Measurements from ENCODE around the gene GPATCH2L.

The GPATCH2L gene

GRCh38 chr14:76259029-76259735 is 107.5 kb downstream of the GPATCH2L start:
- no peak for DNase-seq

GRCh38 chr14:76260749-76261148 is 109.0 kb downstream of the GPATCH2L start:
- no peak for DNase-seq

- DNase-seq = no peak
Measured at GRCh38 chr14:76261371-76261811, 109.7 kb downstream of the GPATCH2L start.

- DNase-seq = no peak
Measured at GRCh38 chr14:76262641-76263040, 110.9 kb downstream of the GPATCH2L start.
